ENCODE results near the gene SPATA6L.

DNA sequence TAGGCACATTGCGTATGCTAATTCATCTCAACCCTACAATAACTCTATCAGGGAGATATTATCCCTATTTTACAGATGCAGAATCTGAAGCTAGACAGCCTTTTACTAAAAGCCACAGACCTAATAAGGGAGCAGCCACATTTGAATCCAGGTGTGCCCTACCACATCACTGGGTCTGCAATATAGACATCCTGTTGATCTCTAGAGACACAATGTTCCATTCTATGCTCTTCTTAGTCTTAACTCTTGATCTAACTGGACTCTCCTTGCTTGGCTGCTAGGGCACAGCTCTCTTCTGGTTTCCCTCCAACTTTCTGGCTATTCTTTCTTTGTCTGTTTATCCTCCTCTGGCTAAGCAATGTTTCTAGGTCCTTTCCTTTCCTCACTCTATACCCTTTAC lies 1.4 kb upstream of the SPATA6L start:
- TF ChIP-seq CTCF (IDR thresholded peaks at IDR 0.05 in 2 of 3, conservative IDR thresholded peaks at IDR 0.05 in 1 of 3; ENCODE audit: insufficient read depth in 2 of 3, low read depth in 1 of 3, low read length in 3 of 3), result no peak
- TF ChIP-seq TFAP4 (CRISPR knock-in tag; IDR thresholded peaks at IDR 0.05; ENCODE audit: borderline replicate concordance), result no peak
- no peak for TF ChIP-seq FIP1L1 (IDR thresholded peaks at IDR 0.05; ENCODE audit: low read depth, low read length, poor library complexity, severe bottlenecking)
- no peak for TF ChIP-seq POLR2AphosphoS5 (IDR thresholded peaks at IDR 0.05; ENCODE audit: control insufficient read depth, insufficient read depth, low read depth, low read length)
- TF ChIP-seq, protein P1, sequence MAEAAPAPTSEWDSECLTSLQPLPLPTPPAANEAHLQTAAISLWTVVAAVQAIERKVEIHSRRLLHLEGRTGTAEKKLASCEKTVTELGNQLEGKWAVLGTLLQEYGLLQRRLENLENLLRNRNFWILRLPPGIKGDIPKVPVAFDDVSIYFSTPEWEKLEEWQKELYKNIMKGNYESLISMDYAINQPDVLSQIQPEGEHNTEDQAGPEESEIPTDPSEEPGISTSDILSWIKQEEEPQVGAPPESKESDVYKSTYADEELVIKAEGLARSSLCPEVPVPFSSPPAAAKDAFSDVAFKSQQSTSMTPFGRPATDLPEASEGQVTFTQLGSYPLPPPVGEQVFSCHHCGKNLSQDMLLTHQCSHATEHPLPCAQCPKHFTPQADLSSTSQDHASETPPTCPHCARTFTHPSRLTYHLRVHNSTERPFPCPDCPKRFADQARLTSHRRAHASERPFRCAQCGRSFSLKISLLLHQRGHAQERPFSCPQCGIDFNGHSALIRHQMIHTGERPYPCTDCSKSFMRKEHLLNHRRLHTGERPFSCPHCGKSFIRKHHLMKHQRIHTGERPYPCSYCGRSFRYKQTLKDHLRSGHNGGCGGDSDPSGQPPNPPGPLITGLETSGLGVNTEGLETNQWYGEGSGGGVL (CRISPR knock-in tag; IDR thresholded peaks at IDR 0.05), result no peak
- TF ChIP-seq USF2 (CRISPR knock-in tag; IDR thresholded peaks at IDR 0.05), result no peak
- TF ChIP-seq CHD2 (IDR thresholded peaks at IDR 0.05; ENCODE audit: low read depth, low read length), result no peak
- no peak for TF ChIP-seq SNRNP70 (optimal IDR thresholded peaks at IDR 0.05; ENCODE audit: low read depth, low read length)
- TF ChIP-seq CEBPG (CRISPR knock-in tag; IDR thresholded peaks at IDR 0.05), result no peak
- TF ChIP-seq CEBPG (tag; conservative IDR thresholded peaks at IDR 0.05 in 1 of 2, IDR thresholded peaks at IDR 0.05 in 1 of 2), result no peak
- no peak for TF ChIP-seq SMAD1 (IDR thresholded peaks at IDR 0.05; ENCODE audit: low read depth, low read length, partially characterized antibody)
- no peak for TF ChIP-seq TCF7 (IDR thresholded peaks at IDR 0.05; ENCODE audit: borderline replicate concordance)
- TF ChIP-seq C11orf30 (IDR thresholded peaks at IDR 0.05; ENCODE audit: low read depth), result no peak
- TF ChIP-seq ZNF217 (CRISPR knock-in tag; IDR thresholded peaks at IDR 0.05), result no peak
- TF ChIP-seq IRF2 (CRISPR knock-in tag; IDR thresholded peaks at IDR 0.05), result no peak

Data from K562 (cell line).